ENCODE data around the gene RXFP4.
"Not testable (repeated sequence)": the region's sequence is repeated elsewhere in the genome, so short reads cannot be mapped to it uniquely, and the experiment has no call there.

Gene RXFP4

GRCh38 chr1:155976913-155977689 is 35.7 kb downstream of the RXFP4 start:
- in situ Hi-C loops (cut with MboI; ENCODE audit: low sequenced_read_pairs) = no loop called here

DNA sequence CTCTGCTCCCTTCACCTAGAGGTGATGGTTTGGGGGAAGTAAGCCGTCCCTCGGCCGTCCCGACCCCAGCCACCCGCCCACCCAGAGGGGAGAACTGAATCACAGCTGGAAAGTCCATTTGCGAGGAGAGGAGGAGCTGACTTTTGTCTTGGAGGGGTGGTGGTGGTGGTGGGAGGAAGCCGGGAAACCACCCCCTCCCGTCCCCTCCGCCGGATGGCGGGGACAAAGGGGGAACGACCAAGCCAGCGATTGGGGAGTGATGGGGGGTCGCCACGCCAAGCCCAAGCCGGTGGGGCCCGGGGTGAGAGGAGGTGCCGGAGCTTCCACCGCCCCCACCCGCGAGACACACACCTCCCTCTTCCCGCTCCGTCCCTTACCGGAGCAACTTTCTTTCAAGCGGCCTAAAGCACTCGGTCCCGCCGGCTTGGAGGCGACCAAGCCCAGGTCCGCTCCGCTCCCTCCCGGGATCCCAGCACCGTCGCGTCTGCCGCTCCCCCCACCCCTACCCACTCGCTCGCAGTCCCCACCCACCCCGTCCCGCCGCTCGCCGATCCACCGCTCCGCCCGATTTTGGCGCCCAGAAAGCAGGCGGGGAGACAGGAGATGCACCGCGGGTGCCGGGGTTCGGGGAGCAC is 36.4 kb downstream of the RXFP4 start:
- in situ Hi-C loops (cut with MboI; ENCODE audit: low sequenced_read_pairs) = no loop called here

DNA sequence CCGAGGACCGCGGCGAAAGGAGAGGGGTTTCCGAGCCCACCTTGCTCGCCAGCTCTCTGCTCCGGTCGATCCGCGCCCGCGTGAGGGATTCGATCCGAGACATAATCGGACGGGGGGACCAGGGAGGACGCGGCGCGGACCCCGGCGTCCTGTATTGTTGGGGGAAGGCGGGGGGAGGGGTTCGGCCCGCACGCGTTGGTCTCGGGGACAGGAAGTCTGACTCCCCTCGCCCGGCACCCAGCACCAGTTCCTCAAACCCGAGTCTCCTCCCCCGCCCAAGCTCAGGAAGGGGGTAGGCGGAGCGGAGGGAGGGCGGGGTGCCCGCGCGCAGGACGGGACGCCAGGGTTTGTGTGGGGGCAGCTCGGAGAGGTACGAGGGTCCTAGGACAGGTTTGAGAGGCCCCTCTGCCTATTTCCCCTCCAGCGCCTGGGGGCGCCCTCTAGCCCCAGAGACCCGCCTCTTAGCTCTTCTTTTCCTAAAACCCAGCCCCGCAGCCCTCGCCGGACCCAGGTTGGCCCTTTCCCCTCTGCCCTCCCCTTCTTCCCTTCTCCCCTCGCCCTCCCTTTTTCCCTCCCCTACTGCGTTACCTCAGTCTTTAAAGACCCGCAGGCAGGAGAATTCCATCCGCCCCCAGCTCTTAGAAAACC is 37.0 kb downstream of the RXFP4 start, which contains the start of gene ARHGEF2:
Gene ARHGEF2, minus strand, starts transcription at position 223 of the 648 bp plus-strand sequence. Its CDS starts 120 bp downstream, at position 103.
- in situ Hi-C loops (cut with MboI; ENCODE audit: low sequenced_read_pairs) = no loop called here

- in situ Hi-C loops (cut with MboI; ENCODE audit: low sequenced_read_pairs) = no loop called here
Observed at GRCh38 chr1:155978973-155979429, 37.6 kb downstream of the RXFP4 start.

GRCh38 chr1:155979597-155980343 is 38.3 kb downstream of the RXFP4 start:
- in situ Hi-C loops (cut with MboI; ENCODE audit: low sequenced_read_pairs) = no loop called here

- in situ Hi-C loops (cut with MboI; ENCODE audit: low sequenced_read_pairs) = no loop called here
Observed at GRCh38 chr1:155981266-155982088, 40.0 kb downstream of the RXFP4 start.

GRCh38 chr1:155982106-155982505 is 40.7 kb downstream of the RXFP4 start:
- in situ Hi-C loops (cut with MboI; ENCODE audit: low sequenced_read_pairs) = no loop called here

- in situ Hi-C loops (cut with MboI; ENCODE audit: low sequenced_read_pairs) = no loop called here
Observed at GRCh38 chr1:155983191-155984024, 42.0 kb downstream of the RXFP4 start.

- in situ Hi-C loops (cut with MboI; ENCODE audit: low sequenced_read_pairs) = no loop called here
Observed at GRCh38 chr1:155984341-155984740, 42.9 kb downstream of the RXFP4 start.

GRCh38 chr1:155984903-155985645 is 43.6 kb downstream of the RXFP4 start:
- in situ Hi-C loops (cut with MboI; ENCODE audit: low sequenced_read_pairs) = not testable (repeated sequence)

GRCh38 chr1:155989242-155990004 is 48.0 kb downstream of the RXFP4 start:
- in situ Hi-C loops (cut with MboI; ENCODE audit: low sequenced_read_pairs) = no loop called here

GRCh38 chr1:155990005-155990739 is 48.7 kb downstream of the RXFP4 start:
- in situ Hi-C loops (cut with MboI; ENCODE audit: low sequenced_read_pairs) = no loop called here
